Astrocyte (in vitro differentiated cells and primary cell): ENCODE data around the gene PXK.

Source experiments
- EZH2 ChIP-seq: IDR thresholded peaks from 2 replicates; pipeline ENCODE4 v1.6.1; 2012; ENCODE audit warnings: mild to moderate bottlenecking, low read length, inconsistent platforms; ENCODE audit not compliant: insufficient read depth
- TF ChIP-seq, protein P1 (sequence below): IDR thresholded peaks from 2 replicates; pipeline ENCODE4 v1.5.1; 2011; ENCODE audit warnings: low read depth, mild to moderate bottlenecking, inconsistent platforms, low read length, moderate library complexity; ENCODE audit not compliant: insufficient read depth

DNA sequence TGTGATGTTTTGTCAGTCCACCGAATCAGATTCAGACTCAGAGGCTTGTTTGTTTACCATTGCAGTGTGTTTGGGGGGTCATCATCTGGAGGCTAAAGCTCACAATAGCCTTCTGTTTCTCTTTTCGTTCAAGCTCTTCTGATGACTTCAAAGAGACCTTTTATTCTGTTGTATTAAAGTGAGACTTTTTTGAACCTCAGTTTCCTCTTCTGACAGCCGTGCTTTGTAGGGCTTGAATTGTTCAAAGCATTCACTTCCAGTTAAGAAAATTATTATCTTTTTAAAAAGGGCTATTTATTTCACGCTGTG, 1.3 kb downstream of the PXK start:
- TF ChIP-seq, protein P1, sequence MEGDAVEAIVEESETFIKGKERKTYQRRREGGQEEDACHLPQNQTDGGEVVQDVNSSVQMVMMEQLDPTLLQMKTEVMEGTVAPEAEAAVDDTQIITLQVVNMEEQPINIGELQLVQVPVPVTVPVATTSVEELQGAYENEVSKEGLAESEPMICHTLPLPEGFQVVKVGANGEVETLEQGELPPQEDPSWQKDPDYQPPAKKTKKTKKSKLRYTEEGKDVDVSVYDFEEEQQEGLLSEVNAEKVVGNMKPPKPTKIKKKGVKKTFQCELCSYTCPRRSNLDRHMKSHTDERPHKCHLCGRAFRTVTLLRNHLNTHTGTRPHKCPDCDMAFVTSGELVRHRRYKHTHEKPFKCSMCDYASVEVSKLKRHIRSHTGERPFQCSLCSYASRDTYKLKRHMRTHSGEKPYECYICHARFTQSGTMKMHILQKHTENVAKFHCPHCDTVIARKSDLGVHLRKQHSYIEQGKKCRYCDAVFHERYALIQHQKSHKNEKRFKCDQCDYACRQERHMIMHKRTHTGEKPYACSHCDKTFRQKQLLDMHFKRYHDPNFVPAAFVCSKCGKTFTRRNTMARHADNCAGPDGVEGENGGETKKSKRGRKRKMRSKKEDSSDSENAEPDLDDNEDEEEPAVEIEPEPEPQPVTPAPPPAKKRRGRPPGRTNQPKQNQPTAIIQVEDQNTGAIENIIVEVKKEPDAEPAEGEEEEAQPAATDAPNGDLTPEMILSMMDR = no peak
- no peak for TF ChIP-seq EZH2
